SU-DHL-6 (cell line): ENCODE data around the gene AIMP1.
"Not testable (repeated sequence)": the region's sequence is repeated elsewhere in the genome, so short reads cannot be mapped to it uniquely, and the experiment has no call there.

Source experiments
- CTCF ChIP-seq: fragments of 200-600 bp; sonication (generic); IDR thresholded peaks from one replicate; pipeline ENCODE4 v1.5.1; 2017; ENCODE audit warnings: antibody characterized with exemption, mild to moderate bottlenecking, low read length, moderate library complexity; ENCODE audit not compliant: insufficient read depth, poor library complexity, severe bottlenecking
- EZH2phosphoT487 ChIP-seq: fragments of 200-600 bp; sonication (generic), shearing (Covaris generic); conservative IDR thresholded peaks from 2 replicates; pipeline ENCODE4 v1.6.1; 2018; ENCODE audit warnings: mild to moderate bottlenecking, antibody characterized with exemption, low read length, moderate library complexity, mixed read lengths

- TF ChIP-seq CTCF, EZH2phosphoT487: not testable (repeated sequence)
Observed at GRCh38 chr4:106398898-106399297, 82.5 kb downstream of the AIMP1 start.
